Osteocyte (in vitro differentiated cells): ENCODE results near the gene C6orf89. TPM values are rescaled to one million over a fixed set of nuclear protein-coding genes. Genes with fewer than 3 reads are reported as not detected.

Experiments used
- DNase-seq: peaks from one replicate; pipeline ENCODE4 v3.0.0; 2021; ENCODE audit warnings: mixed read lengths; ENCODE audit not compliant: unreplicated experiment; ENCODE audit errors: extremely low spot score
- H3K27ac Mint-ChIP-seq: one replicate; pipeline ENCODE4 v1.8.0; 2021; ENCODE audit warnings: mild to moderate bottlenecking, mixed read lengths; ENCODE audit not compliant: unreplicated experiment
- H3K27me3 Mint-ChIP-seq: one replicate; pipeline ENCODE4 v1.8.0; 2021; ENCODE audit warnings: mixed read lengths; ENCODE audit not compliant: unreplicated experiment
- H3K36me3 Mint-ChIP-seq: one replicate; pipeline ENCODE4 v1.8.0; 2021; ENCODE audit warnings: mixed read lengths; ENCODE audit not compliant: unreplicated experiment
- H3K4me1 Mint-ChIP-seq: one replicate; pipeline ENCODE4 v1.8.0; 2021; ENCODE audit warnings: mixed read lengths; ENCODE audit not compliant: unreplicated experiment
- H3K4me3 Mint-ChIP-seq: one replicate; pipeline ENCODE4 v1.8.0; 2021; ENCODE audit warnings: mild to moderate bottlenecking, moderate library complexity, mixed read lengths; ENCODE audit not compliant: unreplicated experiment
- H3K9me3 Mint-ChIP-seq: one replicate; pipeline ENCODE4 v1.8.0; 2021; ENCODE audit warnings: mixed read lengths; ENCODE audit not compliant: unreplicated experiment
- total RNA-seq: library from RNA; stranded (reverse); gene quantifications from 2 replicates; pipeline ENCODE4 v1.2.1, GENCODE V29; 2021
- TF ChIP-seq, protein P1 (sequence below): fragments of 200-600 bp; sonication (generic); IDR thresholded peaks from 2 replicates; pipeline ENCODE4 v1.5.0; 2021; ENCODE audit warnings: antibody characterized with exemption, mild to moderate bottlenecking, moderate library complexity

The C6orf89 gene
- total RNA-seq, 1 donor from 2014 or later: 71.2 TPM

DNA sequence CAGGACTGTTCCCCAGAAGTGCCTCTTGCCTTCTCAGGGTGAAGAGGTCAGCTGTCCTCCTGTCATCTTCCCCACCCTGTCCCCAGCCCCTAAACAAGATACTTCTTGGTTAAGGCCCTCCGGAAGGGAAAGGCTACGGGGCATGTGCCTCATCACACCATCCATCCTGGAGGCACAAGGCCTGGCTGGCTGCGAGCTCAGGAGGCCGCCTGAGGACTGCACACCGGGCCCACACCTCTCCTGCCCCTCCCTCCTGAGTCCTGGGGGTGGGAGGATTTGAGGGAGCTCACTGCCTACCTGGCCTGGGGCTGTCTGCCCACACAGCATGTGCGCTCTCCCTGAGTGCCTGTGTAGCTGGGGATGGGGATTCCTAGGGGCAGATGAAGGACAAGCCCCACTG lies 78.6 kb downstream of the C6orf89 start:
- Mint-ChIP-seq H3K36me3 (peaks cover 19% of the 10 kb centered on the region), H3K4me3 (no peak overlapping the region), H3K4me1 (peaks cover 19% of the 10 kb centered on the region), H3K9me3 (no peaks in the 10 kb centered on the region), H3K27ac (no peak overlapping the region), H3K27me3 (no peaks in the 10 kb centered on the region)
- TF ChIP-seq, protein P1, sequence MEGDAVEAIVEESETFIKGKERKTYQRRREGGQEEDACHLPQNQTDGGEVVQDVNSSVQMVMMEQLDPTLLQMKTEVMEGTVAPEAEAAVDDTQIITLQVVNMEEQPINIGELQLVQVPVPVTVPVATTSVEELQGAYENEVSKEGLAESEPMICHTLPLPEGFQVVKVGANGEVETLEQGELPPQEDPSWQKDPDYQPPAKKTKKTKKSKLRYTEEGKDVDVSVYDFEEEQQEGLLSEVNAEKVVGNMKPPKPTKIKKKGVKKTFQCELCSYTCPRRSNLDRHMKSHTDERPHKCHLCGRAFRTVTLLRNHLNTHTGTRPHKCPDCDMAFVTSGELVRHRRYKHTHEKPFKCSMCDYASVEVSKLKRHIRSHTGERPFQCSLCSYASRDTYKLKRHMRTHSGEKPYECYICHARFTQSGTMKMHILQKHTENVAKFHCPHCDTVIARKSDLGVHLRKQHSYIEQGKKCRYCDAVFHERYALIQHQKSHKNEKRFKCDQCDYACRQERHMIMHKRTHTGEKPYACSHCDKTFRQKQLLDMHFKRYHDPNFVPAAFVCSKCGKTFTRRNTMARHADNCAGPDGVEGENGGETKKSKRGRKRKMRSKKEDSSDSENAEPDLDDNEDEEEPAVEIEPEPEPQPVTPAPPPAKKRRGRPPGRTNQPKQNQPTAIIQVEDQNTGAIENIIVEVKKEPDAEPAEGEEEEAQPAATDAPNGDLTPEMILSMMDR: no peak
- no peak for DNase-seq

DNA sequence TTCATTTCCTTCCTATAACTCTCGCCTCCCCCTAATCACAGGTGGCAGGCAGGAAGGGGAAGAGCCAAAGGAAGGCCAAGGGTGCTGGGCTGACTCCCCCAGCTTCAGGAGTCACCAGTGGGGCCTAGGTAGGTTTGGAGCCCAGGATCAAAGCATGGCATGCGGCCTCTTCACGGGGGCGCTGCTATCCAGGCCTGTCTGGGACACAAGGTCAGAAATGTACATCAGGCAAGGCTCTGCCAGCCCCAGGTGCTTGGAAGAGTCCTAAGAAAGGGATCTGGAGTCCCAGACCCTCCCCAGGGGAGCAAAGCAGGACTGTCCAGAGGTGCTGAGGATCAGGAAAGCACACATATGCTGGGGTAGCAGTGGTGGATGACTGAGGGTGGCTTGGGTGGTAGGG lies 79.2 kb downstream of the C6orf89 start:
- TF ChIP-seq, protein P1: no peak
- H3K27ac Mint-ChIP-seq: no peak overlapping the region
- H3K27me3 Mint-ChIP-seq: no peaks in the 10 kb centered on the region
- H3K4me1 Mint-ChIP-seq: peaks cover 20% of the 10 kb centered on the region
- H3K9me3 Mint-ChIP-seq: no peaks in the 10 kb centered on the region
- no peak for DNase-seq
- peaks cover 23% of the 10 kb centered on the region for H3K36me3 Mint-ChIP-seq
- H3K4me3 Mint-ChIP-seq: no peak overlapping the region

DNA sequence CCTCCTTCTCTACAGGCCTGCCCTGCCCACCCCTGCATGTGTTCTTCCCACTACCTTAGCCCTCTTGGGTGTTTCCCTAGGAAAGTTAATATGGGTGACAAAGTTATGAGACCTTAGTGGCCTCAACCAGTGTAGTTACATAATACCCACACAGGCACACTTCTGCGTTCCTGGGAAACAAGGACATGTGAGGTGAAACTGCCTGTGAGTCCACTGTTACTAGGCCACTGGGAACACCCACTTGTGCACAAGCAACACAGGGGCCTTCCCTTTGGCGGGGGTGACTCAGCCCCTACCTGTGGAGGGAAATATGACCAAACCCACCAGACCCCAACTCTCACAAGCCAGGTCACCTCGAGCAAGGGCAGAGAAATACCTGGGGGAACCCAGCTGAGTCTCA lies 81.5 kb downstream of the C6orf89 start:
- peaks cover 34% of the 10 kb centered on the region for H3K36me3 Mint-ChIP-seq

DNA sequence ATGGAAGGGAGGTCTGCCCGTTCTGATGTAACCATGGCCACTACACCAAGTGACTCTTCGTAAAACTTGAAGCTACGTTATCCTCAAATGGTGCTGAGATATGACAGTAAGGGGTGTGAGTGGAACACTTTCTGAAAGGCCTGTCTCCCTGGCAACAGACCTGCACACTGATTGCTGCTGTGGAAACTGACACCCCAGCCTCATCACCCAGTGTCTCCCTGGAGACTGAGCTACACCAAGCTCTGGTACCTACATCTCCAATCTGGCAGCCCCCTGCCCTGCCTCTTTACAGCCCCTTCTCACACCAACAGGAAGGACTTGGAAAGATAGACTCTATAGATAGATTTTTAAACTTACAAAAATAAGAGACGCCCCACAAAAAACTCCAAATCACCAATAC lies 82.0 kb downstream of the C6orf89 start:
- no peak overlapping the region for H3K4me3 Mint-ChIP-seq
- H3K4me1 Mint-ChIP-seq: peaks cover 9% of the 10 kb centered on the region
- TF ChIP-seq, protein P1: no peak
- no peak for DNase-seq
- H3K27me3 Mint-ChIP-seq: no peaks in the 10 kb centered on the region
- no peak overlapping the region for H3K27ac Mint-ChIP-seq
- no peaks in the 10 kb centered on the region for H3K9me3 Mint-ChIP-seq
- H3K36me3 Mint-ChIP-seq: peaks cover 37% of the 10 kb centered on the region

More for the DNA sequence above, 81.5 kb downstream of the C6orf89 start:
- peaks cover 9% of the 10 kb centered on the region for H3K4me1 Mint-ChIP-seq
- TF ChIP-seq, protein P1: no peak
- H3K9me3 Mint-ChIP-seq: no peaks in the 10 kb centered on the region
- H3K4me3 Mint-ChIP-seq: no peak overlapping the region
- no peak overlapping the region for H3K27ac Mint-ChIP-seq
- H3K27me3 Mint-ChIP-seq: no peaks in the 10 kb centered on the region
- no peak for DNase-seq

DNA sequence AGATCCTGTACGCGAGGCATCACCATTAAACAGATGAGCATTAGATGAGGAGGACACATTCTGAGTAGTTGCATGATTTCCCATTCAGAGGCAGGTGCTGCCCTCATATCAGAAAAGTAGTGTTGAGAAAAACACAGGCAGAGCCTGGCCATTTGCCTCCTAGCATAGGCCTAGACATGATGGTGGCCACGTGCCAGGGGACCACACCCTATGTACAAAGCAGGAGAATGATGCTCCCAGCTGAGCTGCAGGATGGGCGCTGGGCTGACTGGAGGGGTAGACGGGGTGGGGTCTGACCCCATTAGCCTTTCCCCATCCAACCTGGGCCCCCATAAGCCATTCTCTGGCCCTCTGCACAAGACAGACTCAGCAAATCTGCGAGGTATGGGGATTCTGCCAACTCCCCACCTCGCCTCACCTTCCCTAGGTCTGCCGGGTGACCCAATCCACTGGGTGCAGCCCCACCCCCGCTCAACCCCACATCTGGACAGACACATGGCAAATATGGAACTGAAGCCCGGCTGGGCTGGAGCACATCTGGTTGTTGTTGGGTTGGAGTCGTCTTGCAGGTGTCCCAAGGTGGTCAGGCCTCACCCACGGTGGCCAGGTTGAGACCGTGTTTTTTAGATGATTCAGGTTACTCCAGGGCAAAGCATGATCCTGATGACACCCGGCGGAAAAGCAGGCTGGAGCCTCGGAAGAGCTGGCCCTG lies 82.7 kb downstream of the C6orf89 start:
- no peak overlapping the region for H3K27ac Mint-ChIP-seq
- H3K4me1 Mint-ChIP-seq: peaks cover 9% of the 10 kb centered on the region
- peaks cover 41% of the 10 kb centered on the region for H3K36me3 Mint-ChIP-seq
- no peaks in the 10 kb centered on the region for H3K27me3 Mint-ChIP-seq
- no peak overlapping the region for H3K4me3 Mint-ChIP-seq
- no peaks in the 10 kb centered on the region for H3K9me3 Mint-ChIP-seq
- no peak for DNase-seq
- TF ChIP-seq, protein P1: no peak
